H1 (cell line): ENCODE measurements around the gene ARNT2. TPM values are rescaled to one million over a fixed set of nuclear protein-coding genes. Genes with fewer than 3 reads are reported as not detected.

Experiments
- CTCF ChIA-PET: fragments of 300-600 bp; sonication (Branson Sonifier 250); formaldehyde crosslinking; loops from one replicate; lab custom pipeline; 2021; ENCODE audit not compliant: partially characterized antibody; lab: Charles Lee
- POLR2A ChIA-PET: fragments of 300-600 bp; sonication (Branson Sonifier 250); formaldehyde crosslinking; loops from one replicate; lab custom pipeline; 2021; ENCODE audit warnings: inconsistent platforms; ENCODE audit not compliant: partially characterized antibody; lab: Charles Lee
- DNase-seq, 2 experiments: peaks; one replicate each; pipeline versions ENCODE4 v3.0.0 to v3.0.0-alpha.2; 2010 to 2022; ENCODE audit warnings: low spot score in 2 of 2, low read depth in 1 of 2, mixed read lengths in 1 of 2
- FAIRE-seq: peaks from 2 replicates; lab custom pipeline; 2011; peaks lifted over from hg19 to GRCh38; lab: Jason Lieb, UNC
- H2AFZ ChIP-seq: 2 replicates; pipeline ENCODE4 v1.8.1; 2012; ENCODE audit warnings: low read length, inconsistent platforms
- H2AK5ac ChIP-seq: 2 replicates; pipeline ENCODE4 v1.6.1; 2013; ENCODE audit warnings: low read depth, low read length
- H2BK120ac ChIP-seq: replicated peaks from 2 replicates; pipeline ENCODE3; 2013; ENCODE audit warnings: low read depth, low read length, inconsistent platforms
- H2BK12ac ChIP-seq: 2 replicates; pipeline ENCODE4 v1.6.1; 2013; ENCODE audit warnings: low read depth, low read length
- H2BK15ac ChIP-seq: 2 replicates; pipeline ENCODE4 v1.6.1; 2013; ENCODE audit warnings: low read length
- H2BK20ac ChIP-seq: 2 replicates; pipeline ENCODE4 v1.6.1; 2013; ENCODE audit warnings: low read length
- H2BK5ac ChIP-seq: 2 replicates; pipeline ENCODE4 v1.6.1; 2013; ENCODE audit warnings: low read depth, low read length
- H3K14ac ChIP-seq: 2 replicates; pipeline ENCODE4 v1.6.1; 2013; ENCODE audit warnings: inconsistent platforms; ENCODE audit not compliant: insufficient read length
- H3K18ac ChIP-seq: 2 replicates; pipeline ENCODE4 v1.6.1; 2013; ENCODE audit warnings: low read length; ENCODE audit errors: extremely low read depth
- H3K23ac ChIP-seq: 2 replicates; pipeline ENCODE4 v1.6.1; 2013; ENCODE audit warnings: inconsistent platforms; ENCODE audit not compliant: insufficient read length
- H3K23me2 ChIP-seq: 2 replicates; pipeline ENCODE4 v1.6.1; 2013; ENCODE audit warnings: low read depth, low read length
- H3K27ac ChIP-seq: 2 replicates; pipeline ENCODE4 v1.6.1; 2011; ENCODE audit warnings: low read depth, low read length, inconsistent platforms
- H3K27me3 ChIP-seq, 4 experiments: replicated peaks in 1 of 4; 1 replicate in 1 of 4; 2 replicates in 3 of 4; pipeline versions ENCODE4 v1.6.1 to v1.8.1; 2011 to 2013; ENCODE audit warnings: low read length in 3 of 4, mild to moderate bottlenecking in 3 of 4, inconsistent platforms in 2 of 4, mixed read lengths in 2 of 4, moderate library complexity in 1 of 4; ENCODE audit not compliant: control insufficient read depth in 3 of 4, insufficient read depth in 3 of 4; ENCODE audit errors: extremely low read depth in 1 of 4
- H3K36me3 ChIP-seq, 4 experiments: 2 replicates each; pipeline versions ENCODE4 v1.6.1 to v1.8.1; 2011 to 2013; ENCODE audit warnings: mild to moderate bottlenecking in 4 of 4, low read length in 3 of 4, moderate library complexity in 2 of 4, control low read depth in 1 of 4, inconsistent platforms in 1 of 4; ENCODE audit not compliant: insufficient read depth in 4 of 4, control insufficient read depth in 2 of 4
- H3K4ac ChIP-seq: replicated peaks from 2 replicates; pipeline ENCODE3; 2013; ENCODE audit warnings: low read length, low read depth, mixed read lengths, inconsistent platforms; ENCODE audit not compliant: insufficient read length
- H3K4me1 ChIP-seq, 4 experiments: replicated peaks in 1 of 4; 1 replicate in 1 of 4; 2 replicates in 3 of 4; pipeline versions ENCODE4 v1.6.1 to v1.8.1; 2011 to 2013; ENCODE audit warnings: low read length in 3 of 4, inconsistent platforms in 2 of 4, mixed read lengths in 1 of 4; ENCODE audit not compliant: insufficient read depth in 4 of 4, control insufficient read depth in 3 of 4
- H3K4me2 ChIP-seq, 2 experiments: 2 replicates each; pipeline versions ENCODE4 v1.6.1 to v1.8.1; 2011 to 2013; ENCODE audit warnings: low read depth in 2 of 2, low read length in 2 of 2, control low read depth in 1 of 2, inconsistent platforms in 1 of 2, mild to moderate bottlenecking in 1 of 2; ENCODE audit not compliant: insufficient read depth in 1 of 2
- H3K4me3 ChIP-seq, 4 experiments: fragments of 200-600, 300-600 bp in 1 of 4; sonication (generic), shearing (Covaris generic), sonication (Bioruptor Twin) in 1 of 4; 2 replicates each; pipeline versions ENCODE4 v1.5.1 to v1.8.1; 2011 to 2016; ENCODE audit warnings: low read length in 4 of 4, low read depth in 3 of 4, control low read depth in 2 of 4, inconsistent platforms in 2 of 4, mild to moderate bottlenecking in 2 of 4, mixed read lengths in 1 of 4, moderate library complexity in 1 of 4; ENCODE audit not compliant: insufficient read depth in 2 of 4; ENCODE audit errors: extremely low read depth in 1 of 4
- H3K56ac ChIP-seq: replicated peaks from 2 replicates; pipeline ENCODE3; 2013; ENCODE audit warnings: low read depth, mild to moderate bottlenecking, mixed read lengths, low read length, inconsistent platforms; ENCODE audit not compliant: insufficient read length
- H3K79me1 ChIP-seq: 2 replicates; pipeline ENCODE4 v1.6.1; 2013; ENCODE audit warnings: low read depth, low read length, control low read depth
- H3K79me2 ChIP-seq, 2 experiments: 2 replicates each; pipeline versions ENCODE4 v1.6.1 to v1.8.1; 2012 to 2013; ENCODE audit warnings: low read length in 2 of 2, mild to moderate bottlenecking in 2 of 2, inconsistent platforms in 1 of 2; ENCODE audit not compliant: insufficient read depth in 2 of 2, control insufficient read depth in 1 of 2
- H3K9ac ChIP-seq, 4 experiments: replicated peaks in 1 of 4; 1 replicate in 1 of 4; 2 replicates in 3 of 4; pipeline versions ENCODE4 v1.6.1 to v1.8.1; 2011 to 2013; ENCODE audit warnings: low read depth in 3 of 4, low read length in 3 of 4, control low read depth in 2 of 4, mild to moderate bottlenecking in 2 of 4, moderate library complexity in 2 of 4, inconsistent platforms in 1 of 4; ENCODE audit errors: extremely low read depth in 1 of 4
- H3K9me3 ChIP-seq, 2 experiments: 2 replicates each; pipeline versions ENCODE4 v1.6.1 to v1.8.1; 2012 to 2013; ENCODE audit warnings: mild to moderate bottlenecking in 2 of 2, moderate library complexity in 2 of 2, control low read depth in 1 of 2, inconsistent platforms in 1 of 2, low read depth in 1 of 2, low read length in 1 of 2, mixed read lengths in 1 of 2; ENCODE audit not compliant: insufficient read depth in 2 of 2
- H4K20me1 ChIP-seq, 2 experiments: replicated peaks in 1 of 2; 2 replicates each; pipeline versions ENCODE3 to v1.8.1; 2011 to 2013; ENCODE audit warnings: inconsistent platforms in 2 of 2, low read length in 2 of 2, mild to moderate bottlenecking in 1 of 2; ENCODE audit not compliant: insufficient read depth in 2 of 2, control insufficient read depth in 1 of 2
- H4K5ac ChIP-seq: 2 replicates; pipeline ENCODE4 v1.6.1; 2013; ENCODE audit warnings: low read length, low read depth, mixed read lengths, inconsistent platforms; ENCODE audit not compliant: insufficient read length
- H4K8ac ChIP-seq: 2 replicates; pipeline ENCODE4 v1.8.0; 2013; ENCODE audit warnings: mild to moderate bottlenecking, moderate library complexity, low read length, inconsistent platforms; ENCODE audit not compliant: insufficient read depth; ENCODE audit errors: extremely low read depth
- H4K91ac ChIP-seq: replicated peaks from 2 replicates; pipeline ENCODE3; 2013; ENCODE audit warnings: low read length, mixed read lengths, inconsistent platforms; ENCODE audit not compliant: insufficient read length
- RFX5 ChIP-seq: IDR thresholded peaks from 2 replicates; pipeline ENCODE4 v1.6.1; 2011; ENCODE audit warnings: low read depth, low read length, improper control_type of control experiment, borderline replicate concordance
- WGBS, 2 experiments: shearing (Covaris generic) in 1 of 2; methylation state at CpG; one replicate each; pipeline versions ENCODE4 v1.1.6 to v1.1.7; 2013 to 2015; ENCODE audit warnings: low lambda C conversion rate in 2 of 2, mixed read lengths in 2 of 2, inconsistent platforms in 1 of 2, low coverage in 1 of 2, missing lambda C conversion rate in 1 of 2; ENCODE audit not compliant: insufficient replicate concordance in 2 of 2, insufficient coverage in 1 of 2, insufficient read length in 1 of 2; ENCODE audit errors: extremely low coverage in 1 of 2, missing lambda C conversion rate in 1 of 2; 5-methylcytosine and 5-hydroxymethylcytosine counted together
- polyA plus RNA-seq, 7 experiments: library from polyadenylated mRNA; depleted of rRNA in 3 of 7; stranded (reverse) in 5 of 7; unstranded in 2 of 7; fragments of >200 nt in 5 of 7; fragments of 200-250 nt in 2 of 7; gene quantifications; 1 replicate in 5 of 7; 2 replicates in 1 of 7; 4 replicates in 1 of 7; pipeline versions ENCODE4 v1.2.1 to v1.2.3, GENCODE V29; 2011 to 2013; ENCODE audit warnings: missing spikeins in 2 of 7, mixed read lengths in 2 of 7
- total RNA-seq: library from RNA; stranded (reverse); fragmentation: NEBNext Ultra II Directional; extraction: Animal tissue kit (Norgen Biotek cat#: 25700); gene quantifications from 2 replicates; pipeline ENCODE4 v1.2.1, GENCODE V29; 2021

ARNT2 gene
- total and polyA plus RNA-seq, 2 of the 8 experiments (the other 6 are each of a cell fraction or from before 2014, with no cell fraction given), result 9.5 to 14.6 TPM

- Histone ChIP-seq H4K5ac (no peak overlapping the region), H3K4ac (no peak overlapping the region), H3K9me3 (no peaks in the 10 kb centered on the region), H4K8ac (no peak overlapping the region), H2BK120ac (no peak overlapping the region), H2AK5ac (0 out of 2 replicates have a peak overlapping the region, but pooled peaks have one; percentile 9), H3K79me1 (no peaks in the 10 kb centered on the region), H3K27ac (no peak overlapping the region), H3K14ac (no peak overlapping the region), H3K23me2 (no peaks in the 10 kb centered on the region), H4K20me1 (peaks cover 0 to 2% of the 10 kb centered on the region in 2 experiments), H2BK15ac (no peak overlapping the region), H3K56ac (no peak overlapping the region), H3K4me1 (peaks cover 1 to 3% (median 2%) of the 10 kb centered on the region in 4 experiments; a peak in 5 of 7 replicates), H4K91ac (no peak overlapping the region), H3K79me2 (no peaks in the 10 kb centered on the region), H3K4me2 (no peak overlapping the region), H3K4me3 (no peak overlapping the region), H2BK12ac (no peak overlapping the region), H2AFZ (no peak overlapping the region), H3K36me3 (no peaks in the 10 kb centered on the region), H3K18ac (no peak overlapping the region), H2BK5ac (no peak overlapping the region), H2BK20ac (no peak overlapping the region), H3K27me3 (no peaks in the 10 kb centered on the region), H3K23ac (no peak overlapping the region), H3K9ac (no peak overlapping the region)
- DNase-seq, result no peak
- 86% methylated on average over 4 of the region's 5 CpGs; no CpG with 5 or more reads in 1 of the 2 experiments for WGBS, 2 experiments
- ChIA-PET CTCF (interaction anchor here (1.2 kb wide), 1 partner anchor 564 kb away, joined by 5 read pairs; no protein-coding TSS in a partner anchor), POLR2A (interaction anchor here (1.3 kb wide), 1 partner anchor 8 kb away, joined by 3 read pairs; no protein-coding TSS in a partner anchor)
- no peak for FAIRE-seq
- TF ChIP-seq RFX5, result no peak
These were observed 29.7 kb downstream of the ARNT2 start for GRCh38 chr15:80433836-80434235.
